GM12801 (cell line): ENCODE measurements around the gene RNF25.

ENCODE experiments used
- TF ChIP-seq, protein P1 (sequence below): IDR thresholded peaks from one replicate; pipeline ENCODE4 v1.5.1; 2011; ENCODE audit warnings: control low read depth; ENCODE audit not compliant: insufficient read length; ENCODE audit errors: extremely low read depth

The RNF25 gene, protein sequence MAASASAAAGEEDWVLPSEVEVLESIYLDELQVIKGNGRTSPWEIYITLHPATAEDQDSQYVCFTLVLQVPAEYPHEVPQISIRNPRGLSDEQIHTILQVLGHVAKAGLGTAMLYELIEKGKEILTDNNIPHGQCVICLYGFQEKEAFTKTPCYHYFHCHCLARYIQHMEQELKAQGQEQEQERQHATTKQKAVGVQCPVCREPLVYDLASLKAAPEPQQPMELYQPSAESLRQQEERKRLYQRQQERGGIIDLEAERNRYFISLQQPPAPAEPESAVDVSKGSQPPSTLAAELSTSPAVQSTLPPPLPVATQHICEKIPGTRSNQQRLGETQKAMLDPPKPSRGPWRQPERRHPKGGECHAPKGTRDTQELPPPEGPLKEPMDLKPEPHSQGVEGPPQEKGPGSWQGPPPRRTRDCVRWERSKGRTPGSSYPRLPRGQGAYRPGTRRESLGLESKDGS

DNA sequence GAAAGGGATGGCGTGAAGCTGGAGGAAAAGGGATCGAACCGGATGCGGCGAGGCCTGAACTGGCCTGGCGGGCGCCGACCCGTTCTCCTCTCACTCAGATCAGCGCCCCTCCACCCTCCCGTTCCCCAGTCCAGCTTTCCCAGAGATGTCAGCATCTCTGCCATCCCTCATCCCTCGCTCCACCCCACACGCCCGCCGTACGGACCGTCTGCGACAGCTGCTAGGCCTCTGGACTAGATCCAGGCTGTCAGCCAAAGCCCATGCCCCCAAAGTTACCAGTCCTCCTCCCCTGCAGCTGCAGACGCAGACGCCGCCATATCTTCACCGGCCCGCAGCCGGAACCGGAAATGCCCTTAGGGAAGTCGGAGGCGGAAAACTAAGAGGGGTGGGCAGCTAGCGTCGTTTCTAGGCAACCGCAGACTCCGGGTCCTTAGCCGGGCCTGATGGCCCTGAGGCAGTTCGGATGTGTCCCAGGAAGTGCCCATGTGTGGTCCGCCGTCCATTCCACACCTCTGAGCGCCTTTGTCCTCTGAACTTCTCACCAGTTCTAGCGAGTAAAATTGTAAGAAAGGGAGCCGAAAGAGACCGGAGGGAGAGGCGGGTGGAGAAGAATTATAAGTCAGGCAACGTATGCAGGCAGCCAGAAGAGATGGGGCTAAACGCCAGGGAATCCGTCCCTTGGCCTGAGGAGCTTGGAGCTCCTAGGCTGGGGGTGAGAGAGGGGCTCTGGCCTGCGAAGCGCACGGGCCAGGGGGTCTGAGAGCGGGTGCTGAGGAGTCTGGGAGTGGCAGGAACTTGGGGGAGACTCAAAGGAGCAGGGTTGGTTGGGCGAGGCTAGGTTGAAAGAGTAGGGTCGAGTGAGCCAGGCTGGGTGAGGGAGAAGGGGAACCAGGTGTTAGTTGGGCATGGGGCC lies at the start of gene RNF25, which contains the start of gene STK36:
TSS of gene RNF25 (minus strand) at position 349 of the 913 bp plus-strand sequence. CDS start at position 317, 32 bp downstream.
TSS of gene STK36 (plus strand) at position 433 of the 913 bp plus-strand sequence. CDS start 744 bp downstream, outside the sequence.
- TF ChIP-seq, protein P1, sequence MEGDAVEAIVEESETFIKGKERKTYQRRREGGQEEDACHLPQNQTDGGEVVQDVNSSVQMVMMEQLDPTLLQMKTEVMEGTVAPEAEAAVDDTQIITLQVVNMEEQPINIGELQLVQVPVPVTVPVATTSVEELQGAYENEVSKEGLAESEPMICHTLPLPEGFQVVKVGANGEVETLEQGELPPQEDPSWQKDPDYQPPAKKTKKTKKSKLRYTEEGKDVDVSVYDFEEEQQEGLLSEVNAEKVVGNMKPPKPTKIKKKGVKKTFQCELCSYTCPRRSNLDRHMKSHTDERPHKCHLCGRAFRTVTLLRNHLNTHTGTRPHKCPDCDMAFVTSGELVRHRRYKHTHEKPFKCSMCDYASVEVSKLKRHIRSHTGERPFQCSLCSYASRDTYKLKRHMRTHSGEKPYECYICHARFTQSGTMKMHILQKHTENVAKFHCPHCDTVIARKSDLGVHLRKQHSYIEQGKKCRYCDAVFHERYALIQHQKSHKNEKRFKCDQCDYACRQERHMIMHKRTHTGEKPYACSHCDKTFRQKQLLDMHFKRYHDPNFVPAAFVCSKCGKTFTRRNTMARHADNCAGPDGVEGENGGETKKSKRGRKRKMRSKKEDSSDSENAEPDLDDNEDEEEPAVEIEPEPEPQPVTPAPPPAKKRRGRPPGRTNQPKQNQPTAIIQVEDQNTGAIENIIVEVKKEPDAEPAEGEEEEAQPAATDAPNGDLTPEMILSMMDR: no peak

DNA sequence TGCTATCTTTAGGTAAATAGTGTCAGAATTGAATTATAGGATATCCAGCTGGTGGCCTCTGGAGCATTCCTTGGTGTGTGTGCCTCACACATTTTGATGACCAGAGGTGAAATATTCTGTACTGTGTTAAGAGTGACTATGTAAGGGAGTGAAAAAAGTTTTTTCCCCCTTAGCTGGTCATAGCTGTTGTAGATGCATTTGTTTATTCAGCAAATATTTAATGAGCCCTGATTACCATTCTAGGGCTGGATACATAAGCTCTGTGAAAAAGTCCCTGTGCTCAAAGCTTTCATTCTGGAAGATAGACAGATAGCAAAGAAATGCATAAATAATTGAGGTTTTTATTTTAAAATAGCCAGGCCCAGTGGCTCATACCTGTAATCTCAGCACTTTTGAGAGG lies 49.7 kb upstream of the RNF25 start:
- TF ChIP-seq, protein P1: no peak

DNA sequence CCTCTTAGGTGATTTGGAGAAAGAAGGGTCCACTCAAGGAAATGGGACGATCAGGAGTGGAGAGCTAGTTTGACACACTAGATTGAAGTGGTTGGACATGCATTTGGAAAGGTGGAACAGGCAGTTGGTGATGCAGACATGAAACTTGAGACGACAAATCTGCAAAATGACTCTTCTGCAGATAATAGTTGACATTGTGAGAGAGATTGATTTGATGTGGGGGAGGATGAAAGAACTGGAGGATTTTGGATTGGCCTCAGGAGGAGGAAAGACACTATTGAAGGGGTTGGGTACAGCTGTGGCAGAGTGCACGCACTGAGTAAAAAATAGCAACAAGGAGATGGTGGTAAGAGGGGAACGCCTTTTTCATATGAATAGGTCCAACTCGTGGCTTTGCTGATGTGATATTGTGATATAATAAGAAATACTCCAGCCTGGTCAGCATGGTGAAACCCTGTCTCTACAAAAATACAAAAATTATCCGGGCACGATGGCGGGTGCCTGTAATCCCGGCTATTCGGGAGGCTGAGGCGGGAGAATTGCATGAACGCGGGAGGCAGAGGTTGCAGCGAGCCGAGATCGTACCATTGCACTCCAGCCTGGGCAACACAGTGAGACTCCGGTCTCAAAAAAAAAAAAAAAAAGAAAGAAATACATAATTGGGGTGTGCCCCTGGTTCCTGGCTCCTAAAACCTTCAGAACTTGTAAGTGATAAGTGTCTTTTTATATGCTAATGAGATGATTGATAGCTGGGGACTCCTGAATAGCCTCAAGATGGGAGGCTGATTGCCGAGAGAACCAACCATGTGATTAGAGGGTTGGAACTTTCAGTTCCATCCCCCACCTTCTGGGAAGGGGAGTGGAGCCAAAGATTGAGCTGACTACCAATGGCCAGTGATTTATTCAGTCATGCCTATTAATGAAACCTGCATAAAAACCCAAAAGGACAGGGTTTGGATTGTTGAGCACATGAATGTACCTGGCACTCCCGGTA lies 48.5 kb upstream of the RNF25 start:
- TF ChIP-seq, protein P1: no peak

DNA sequence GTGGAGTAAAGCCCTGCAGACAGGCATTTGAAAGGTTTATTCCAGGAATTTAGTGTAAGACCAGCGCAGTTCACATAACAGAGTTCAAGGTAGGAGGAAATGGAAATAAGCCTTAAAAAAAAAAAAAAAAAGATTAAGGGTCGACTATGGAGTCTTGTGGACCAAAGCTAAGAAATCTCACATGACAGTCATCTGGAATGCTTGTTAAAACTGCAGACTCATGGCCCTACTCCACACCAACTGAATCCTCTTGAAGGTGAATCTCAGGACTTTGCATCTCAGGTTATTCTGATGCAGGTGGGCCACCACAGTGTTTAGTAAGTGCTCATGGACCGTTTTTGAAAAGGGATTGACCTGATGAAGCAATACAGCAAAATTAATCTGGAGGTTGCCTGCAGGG lies 47.7 kb upstream of the RNF25 start:
- TF ChIP-seq, protein P1: no peak

DNA sequence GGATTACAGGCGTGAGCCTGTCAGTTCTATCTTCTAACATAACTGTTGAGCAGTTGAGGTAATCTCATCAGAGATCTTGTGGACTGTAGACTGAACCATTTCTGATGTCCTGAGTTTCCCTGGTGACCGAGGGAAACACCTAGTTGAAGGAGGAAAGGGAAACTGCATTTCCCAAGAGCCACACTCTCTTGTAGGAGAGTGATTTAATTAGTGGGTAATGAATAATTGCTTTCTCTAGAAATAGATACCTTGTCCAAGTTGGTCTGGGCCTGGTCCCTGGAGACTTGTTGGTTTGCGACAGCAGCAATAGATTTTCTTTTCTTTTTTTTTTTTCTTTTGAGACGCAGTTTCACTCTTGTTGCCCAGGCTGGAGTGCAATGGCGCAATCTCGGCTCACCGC lies 46.3 kb upstream of the RNF25 start:
- TF ChIP-seq, protein P1: no peak

DNA sequence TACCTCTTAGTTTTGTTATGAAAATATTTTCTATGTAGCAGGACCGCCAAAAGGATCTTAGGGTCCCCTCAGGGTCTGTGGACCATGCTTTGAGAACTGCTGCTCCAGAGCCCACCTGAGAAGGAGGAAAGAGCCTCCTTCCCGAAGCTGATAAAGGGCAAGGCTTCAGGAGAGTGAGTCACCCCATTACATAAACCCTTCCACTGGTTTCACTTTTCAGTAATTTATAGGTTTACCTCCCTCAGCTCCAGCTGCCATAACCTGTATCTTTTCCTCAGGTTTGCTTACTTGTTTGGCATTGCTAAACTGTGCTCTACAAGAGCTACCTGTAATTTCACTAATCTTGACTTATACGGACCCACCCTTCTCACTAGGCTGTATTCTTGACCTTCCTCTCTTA lies 45.5 kb upstream of the RNF25 start:
- TF ChIP-seq, protein P1: no peak
